ENCODE results near the gene STEAP3.
A peak's percentile ranks its signal among the peaks of the same experiment; 100 is the strongest.

Gene STEAP3

DNA sequence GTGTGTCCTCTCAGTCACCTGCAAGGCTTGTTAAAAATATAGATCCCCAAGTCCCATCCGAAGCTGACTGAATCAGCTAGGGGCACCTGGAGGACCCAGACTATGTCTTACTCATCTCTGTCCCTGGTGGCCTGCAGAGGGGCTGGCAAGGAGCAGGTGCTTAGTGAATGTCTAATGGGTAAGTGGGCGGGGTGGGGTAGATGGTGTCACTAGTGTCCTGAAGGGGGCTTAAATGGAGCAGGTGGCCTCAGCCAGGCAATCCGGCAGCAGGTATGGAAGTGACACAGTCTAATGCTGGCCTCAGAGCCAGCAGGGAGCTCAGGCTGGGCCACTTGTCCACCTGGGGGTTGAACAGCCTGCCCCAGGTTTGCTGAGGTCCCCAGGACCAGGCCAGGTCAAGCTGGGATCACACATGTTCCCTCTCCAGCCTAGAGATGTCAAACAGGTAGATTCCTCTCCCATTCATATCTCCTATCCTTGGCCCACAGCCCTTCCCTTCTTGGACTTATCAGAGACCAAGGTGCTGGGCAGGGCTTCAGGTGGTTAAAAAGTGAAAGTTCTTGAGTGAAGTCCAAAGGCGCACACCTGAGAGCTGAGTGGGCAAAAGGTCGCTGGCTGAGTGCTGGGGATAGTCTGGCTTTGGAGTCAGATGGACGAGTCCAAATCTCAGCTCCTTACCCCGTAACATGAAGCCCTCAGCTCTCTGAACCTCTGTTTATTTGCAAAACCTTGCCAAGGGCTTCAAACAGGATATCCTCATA, 1.7 kb downstream of the STEAP3 start:
- in situ Hi-C loops (cut with MboI; ENCODE audit: low sequenced_read_pairs), result no loop called here
- H3K9me3 ChIP-seq, result no peaks in the 10 kb centered on the region
- H3K4me1 ChIP-seq, result no peaks in the 10 kb centered on the region
- H3K36me3 ChIP-seq (replicated peaks), result no peaks in the 10 kb centered on the region
- no peak for DNase-seq (ENCODE audit: low spot score in 2 of 2)
- H3K27me3 ChIP-seq (ENCODE audit: low read depth), result no peaks in the 10 kb centered on the region
- no peak overlapping the region; the same call in 1 of the 2 replicates for H3K4me3 ChIP-seq

DNA sequence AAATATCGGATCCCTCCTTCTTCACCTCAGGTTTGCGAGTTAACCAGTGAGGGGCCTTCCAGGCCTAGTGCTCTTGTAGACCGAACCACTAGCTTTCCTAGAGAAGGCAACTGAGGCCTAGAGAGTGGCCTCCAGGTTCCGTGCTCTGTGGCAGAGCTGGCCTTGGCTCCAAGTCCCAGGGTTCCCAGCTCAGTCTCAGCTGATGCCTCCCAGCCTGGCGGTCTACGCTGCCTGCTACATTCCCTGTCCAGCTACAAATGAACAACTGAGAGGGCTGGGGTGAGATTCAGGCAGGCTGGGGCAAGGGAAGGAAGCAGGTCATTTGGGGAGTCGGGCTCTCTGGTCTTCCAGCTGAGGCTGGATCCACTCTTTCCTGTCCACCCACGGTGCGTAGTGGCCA, 2.3 kb downstream of the STEAP3 start:
- no peak for DNase-seq (ENCODE audit: low spot score in 2 of 2)
- in situ Hi-C loops (cut with MboI; ENCODE audit: low sequenced_read_pairs), result no loop called here
- no peaks in the 10 kb centered on the region for H3K27me3 ChIP-seq (ENCODE audit: low read depth)
- H3K36me3 ChIP-seq (replicated peaks), result no peaks in the 10 kb centered on the region
- no peaks in the 10 kb centered on the region for H3K9me3 ChIP-seq
- H3K4me3 ChIP-seq, result no peak overlapping the region
- no peaks in the 10 kb centered on the region for H3K4me1 ChIP-seq

DNA sequence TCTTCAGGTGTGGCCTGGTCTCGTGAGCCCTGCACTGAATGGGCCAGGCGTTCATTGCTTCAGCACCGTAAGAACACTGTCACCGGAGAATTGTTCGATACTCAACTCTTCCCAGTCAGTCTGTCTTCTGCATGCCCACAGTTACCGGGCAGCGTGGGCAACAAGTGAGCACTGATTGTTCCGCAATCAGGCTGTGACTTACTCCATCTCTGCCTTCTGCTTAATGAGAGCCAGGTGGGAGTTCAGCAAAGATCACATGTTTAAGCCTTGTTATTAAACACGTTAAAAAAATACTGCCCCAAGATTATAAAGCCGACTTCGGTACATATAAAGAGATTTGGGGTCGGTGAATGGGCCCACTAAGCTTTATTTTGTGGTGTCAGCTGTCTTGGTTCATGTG, 3.7 kb downstream of the STEAP3 start:
- no peaks in the 10 kb centered on the region for H3K9me3 ChIP-seq
- H3K4me3 ChIP-seq, result no peak overlapping the region
- H3K36me3 ChIP-seq (replicated peaks), result no peaks in the 10 kb centered on the region
- in situ Hi-C loops (cut with MboI; ENCODE audit: low sequenced_read_pairs), result no loop called here
- no peaks in the 10 kb centered on the region for H3K27me3 ChIP-seq (ENCODE audit: low read depth)
- no peaks in the 10 kb centered on the region for H3K4me1 ChIP-seq
- no peak for DNase-seq (ENCODE audit: low spot score in 2 of 2)

DNA sequence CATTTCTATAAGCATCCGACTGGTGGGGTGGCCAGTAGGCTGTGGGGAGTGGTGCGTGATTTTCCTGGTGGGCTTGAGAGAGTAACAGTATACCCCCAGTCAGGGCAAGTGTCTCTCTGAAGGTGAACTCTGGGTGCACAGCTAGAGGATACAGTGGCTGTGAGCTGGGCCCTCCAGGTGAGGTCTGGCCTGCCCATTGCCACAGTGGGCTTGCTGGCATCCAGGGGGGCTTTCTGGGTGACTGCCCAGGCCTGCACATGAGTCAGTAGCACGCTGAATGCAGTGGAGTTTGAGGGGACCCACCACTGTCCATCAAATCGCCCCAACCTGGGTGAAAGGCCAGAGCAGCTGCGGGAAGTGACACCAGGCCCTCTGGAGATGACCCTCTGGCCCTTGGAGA, 4.5 kb downstream of the STEAP3 start:
- no peak overlapping the region for H3K4me3 ChIP-seq
- no peak for DNase-seq (ENCODE audit: low spot score in 2 of 2)
- H3K36me3 ChIP-seq (replicated peaks), result no peaks in the 10 kb centered on the region
- no peaks in the 10 kb centered on the region for H3K27me3 ChIP-seq (ENCODE audit: low read depth)
- in situ Hi-C loops (cut with MboI; ENCODE audit: low sequenced_read_pairs), result no loop called here
- no peaks in the 10 kb centered on the region for H3K9me3 ChIP-seq
- H3K4me1 ChIP-seq, result no peaks in the 10 kb centered on the region

DNA sequence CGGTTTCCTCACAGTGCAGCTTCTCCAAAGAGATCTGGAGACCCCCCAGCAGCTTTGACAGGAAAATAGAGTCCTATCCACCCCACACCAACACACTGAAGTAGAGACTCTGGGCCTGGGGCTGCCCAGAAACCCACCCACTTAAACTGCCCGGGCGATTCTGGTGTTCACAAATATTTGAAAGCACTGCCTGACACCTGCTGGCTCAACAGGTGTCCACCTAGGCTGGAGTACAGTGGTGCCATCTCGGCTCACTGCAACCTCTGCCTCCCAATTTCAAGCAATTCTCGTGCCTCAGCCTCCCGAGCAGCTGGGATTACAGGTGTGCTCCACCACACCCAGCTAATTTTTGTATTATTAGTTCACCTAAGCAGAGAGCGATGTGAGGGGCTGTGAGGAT, 5.3 kb downstream of the STEAP3 start:
- no peaks in the 10 kb centered on the region for H3K4me1 ChIP-seq
- no peaks in the 10 kb centered on the region for H3K27me3 ChIP-seq (ENCODE audit: low read depth)
- DNase-seq (ENCODE audit: low spot score in 2 of 2), result no peak
- H3K9me3 ChIP-seq, result no peaks in the 10 kb centered on the region
- no peak overlapping the region for H3K4me3 ChIP-seq
- in situ Hi-C loops (cut with MboI; ENCODE audit: low sequenced_read_pairs), result no loop called here
- no peaks in the 10 kb centered on the region for H3K36me3 ChIP-seq (replicated peaks)

DNA sequence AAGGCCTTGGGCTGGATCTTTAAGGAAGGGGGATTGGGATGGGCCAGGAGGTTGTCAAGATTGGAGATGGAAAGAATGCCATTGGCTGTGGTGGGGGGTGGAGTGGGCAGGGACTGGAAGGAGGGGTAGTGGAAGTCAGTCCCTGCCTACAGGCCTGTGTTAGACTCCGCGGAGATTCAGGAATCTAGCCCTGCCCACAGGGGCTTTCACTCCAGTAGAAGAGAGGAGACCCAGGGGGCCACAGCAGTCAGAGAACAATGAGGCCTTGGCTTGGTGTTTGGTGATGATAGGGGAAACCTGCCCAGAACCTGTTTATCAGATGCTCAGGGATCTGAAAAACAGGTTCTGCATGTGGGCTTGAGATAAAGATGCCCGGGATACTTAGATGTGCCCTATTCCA, 6.1 kb downstream of the STEAP3 start:
- no peaks in the 10 kb centered on the region for H3K36me3 ChIP-seq (replicated peaks)
- H3K4me1 ChIP-seq, result no peaks in the 10 kb centered on the region
- no peaks in the 10 kb centered on the region for H3K9me3 ChIP-seq
- no peak overlapping the region for H3K4me3 ChIP-seq
- H3K27me3 ChIP-seq (ENCODE audit: low read depth), result no peaks in the 10 kb centered on the region
- in situ Hi-C loops (cut with MboI; ENCODE audit: low sequenced_read_pairs), result no loop called here
- DNase-seq (ENCODE audit: low spot score in 2 of 2), result no peak

DNA sequence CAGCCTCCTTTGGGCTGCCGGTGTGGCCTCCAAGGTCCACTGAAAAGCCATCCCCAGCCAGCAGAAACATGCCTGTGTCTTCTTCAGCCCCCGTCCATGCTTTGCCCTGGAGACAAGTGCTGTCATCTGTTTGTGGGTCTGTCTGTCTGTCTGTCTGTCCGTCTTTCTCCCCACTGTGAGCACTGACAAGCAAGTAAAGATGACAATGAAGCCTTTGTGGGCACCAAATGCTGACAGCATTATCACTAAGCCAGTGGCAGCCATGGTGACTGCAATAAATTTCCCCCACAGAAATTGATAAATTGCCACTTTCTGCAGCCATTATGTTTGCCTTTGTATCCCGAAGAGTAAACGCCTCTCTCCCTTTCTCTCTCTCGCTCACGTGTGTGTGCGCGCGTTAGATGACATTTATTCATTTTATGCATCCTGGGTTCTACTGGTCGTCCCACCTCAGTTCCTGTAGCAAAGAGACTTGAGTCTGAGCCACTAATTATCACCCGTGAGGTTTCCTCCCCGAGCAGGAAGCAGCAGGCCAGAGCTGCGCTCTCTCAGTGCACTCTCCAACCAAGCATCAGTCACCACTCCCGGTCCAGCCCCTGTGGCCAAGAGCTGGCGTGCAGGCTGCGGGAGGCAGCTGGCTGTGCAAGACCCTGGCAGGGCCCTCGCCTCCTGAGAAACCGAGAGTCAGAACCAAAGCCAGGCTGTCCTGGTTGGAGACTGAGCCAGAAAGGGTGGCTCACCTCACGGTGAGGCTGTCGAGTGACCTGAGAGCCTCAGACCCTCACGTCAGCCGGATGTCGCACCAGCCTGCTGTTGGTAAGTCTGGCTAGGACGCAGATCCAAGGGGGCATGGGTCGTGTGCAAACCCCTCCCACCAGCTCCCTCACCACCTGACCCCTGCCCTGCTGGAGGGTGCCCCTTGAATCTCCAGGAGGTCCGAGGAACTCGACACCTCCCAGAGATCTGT, 6.9 kb downstream of the STEAP3 start:
- no peaks in the 10 kb centered on the region for H3K4me1 ChIP-seq
- DNase-seq (ENCODE audit: low spot score in 2 of 2), result no peak
- H3K9me3 ChIP-seq, result no peaks in the 10 kb centered on the region
- in situ Hi-C loops (cut with MboI; ENCODE audit: low sequenced_read_pairs), result no loop called here
- H3K4me3 ChIP-seq, result no peak overlapping the region
- no peaks in the 10 kb centered on the region for H3K36me3 ChIP-seq (replicated peaks)
- H3K27me3 ChIP-seq (ENCODE audit: low read depth), result no peaks in the 10 kb centered on the region

DNA sequence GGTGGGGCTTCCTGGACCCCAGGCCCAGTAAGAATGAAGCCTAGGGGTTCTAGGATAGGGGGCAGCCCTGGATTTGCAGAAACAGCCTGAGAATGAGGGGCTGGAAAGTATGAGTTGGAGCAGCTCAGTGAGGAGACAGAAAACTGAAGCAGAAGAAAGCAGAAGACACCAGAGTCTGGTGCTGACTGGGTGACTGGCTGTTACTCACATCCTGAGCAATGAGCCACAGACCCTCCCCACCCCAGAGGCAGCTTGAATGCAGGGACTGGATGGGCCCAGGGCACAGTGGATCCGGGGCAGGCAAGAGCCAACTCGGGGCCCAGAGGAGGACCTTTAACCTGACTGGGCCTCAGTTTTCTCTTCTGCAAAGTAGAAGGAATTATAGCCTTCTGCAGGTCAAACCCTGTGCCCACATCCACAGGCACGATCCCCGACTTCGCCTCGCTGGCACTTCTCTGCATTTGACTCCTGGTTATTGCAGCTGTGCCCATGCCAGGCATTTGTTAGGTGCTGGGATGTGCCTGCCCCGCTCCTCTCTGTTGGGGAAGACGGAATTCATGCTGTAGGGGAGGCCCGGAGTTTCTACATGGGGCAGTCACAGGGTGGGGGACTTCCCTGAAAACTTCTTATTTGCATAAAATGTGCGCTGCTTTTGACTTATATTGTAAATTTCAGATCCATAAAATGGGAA, 8.5 kb downstream of the STEAP3 start:
- no peak overlapping the region for H3K4me3 ChIP-seq
- no peaks in the 10 kb centered on the region for H3K36me3 ChIP-seq (replicated peaks)
- H3K4me1 ChIP-seq, result no peaks in the 10 kb centered on the region
- no peak for DNase-seq (ENCODE audit: low spot score in 2 of 2)
- H3K9me3 ChIP-seq, result no peaks in the 10 kb centered on the region
- in situ Hi-C loops (cut with MboI; ENCODE audit: low sequenced_read_pairs), result no loop called here
- no peaks in the 10 kb centered on the region for H3K27me3 ChIP-seq (ENCODE audit: low read depth)

DNA sequence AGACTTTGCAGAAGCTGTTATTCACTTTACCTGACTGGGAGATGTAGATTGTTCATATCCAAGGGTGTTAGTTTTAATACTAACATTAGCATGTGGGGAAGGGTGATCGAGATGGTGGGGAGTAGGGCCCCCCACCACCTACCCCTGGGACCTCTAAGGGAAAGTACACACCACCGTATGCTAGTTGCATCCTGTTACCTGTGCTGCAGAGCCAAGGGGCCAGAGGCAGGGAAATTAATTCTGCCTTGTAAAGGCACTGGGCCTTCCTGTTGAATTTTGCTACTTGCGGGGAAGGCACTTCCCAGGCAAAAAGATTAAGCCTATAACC, 9.0 kb downstream of the STEAP3 start:
- no peaks in the 10 kb centered on the region for H3K27me3 ChIP-seq (ENCODE audit: low read depth)
- no peak overlapping the region for H3K4me3 ChIP-seq
- H3K9me3 ChIP-seq, result no peaks in the 10 kb centered on the region
- no peak for DNase-seq (ENCODE audit: low spot score in 2 of 2)
- H3K4me1 ChIP-seq, result no peaks in the 10 kb centered on the region
- no peaks in the 10 kb centered on the region for H3K36me3 ChIP-seq (replicated peaks)
- in situ Hi-C loops (cut with MboI; ENCODE audit: low sequenced_read_pairs), result no loop called here

DNA sequence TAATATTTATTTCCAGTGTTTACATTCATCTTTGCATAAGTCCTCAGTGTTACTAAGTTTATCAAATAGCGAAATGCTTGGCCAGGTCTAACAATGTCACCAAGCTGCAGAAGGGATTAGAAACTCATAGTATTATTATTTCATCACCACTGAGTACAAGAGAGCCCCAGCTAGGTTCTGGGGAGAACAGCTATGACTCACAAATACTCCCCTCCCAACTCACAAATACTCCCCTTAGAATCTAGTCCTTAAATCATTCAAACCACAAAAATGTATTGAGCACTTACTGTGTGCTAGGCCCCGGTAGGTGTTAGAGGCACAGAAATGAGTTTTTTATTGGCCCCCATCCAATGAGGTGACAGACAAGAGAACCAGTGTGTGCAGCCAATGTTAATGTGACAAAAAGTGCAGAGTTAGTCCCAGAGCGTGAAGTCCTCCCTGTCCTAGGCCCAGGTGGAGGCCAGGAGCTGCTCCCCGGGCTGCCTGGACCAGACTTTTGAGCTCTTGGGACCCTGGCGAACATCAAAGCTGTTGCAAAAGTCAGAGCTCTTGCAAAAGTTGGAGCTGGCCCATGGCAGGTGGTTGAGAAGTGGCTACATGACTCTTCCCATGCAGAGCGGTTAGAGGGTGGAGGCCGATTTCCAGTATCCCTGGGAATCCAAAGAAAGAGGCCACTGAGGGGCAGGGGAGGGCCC, 9.8 kb downstream of the STEAP3 start:
- in situ Hi-C loops (cut with MboI; ENCODE audit: low sequenced_read_pairs), result no loop called here
- no peak overlapping the region for H3K4me3 ChIP-seq
- H3K36me3 ChIP-seq (replicated peaks), result no peaks in the 10 kb centered on the region
- H3K4me1 ChIP-seq, result no peaks in the 10 kb centered on the region
- no peak for DNase-seq (ENCODE audit: low spot score in 2 of 2)
- H3K9me3 ChIP-seq, result no peaks in the 10 kb centered on the region
- H3K27me3 ChIP-seq (ENCODE audit: low read depth), result no peaks in the 10 kb centered on the region

DNA sequence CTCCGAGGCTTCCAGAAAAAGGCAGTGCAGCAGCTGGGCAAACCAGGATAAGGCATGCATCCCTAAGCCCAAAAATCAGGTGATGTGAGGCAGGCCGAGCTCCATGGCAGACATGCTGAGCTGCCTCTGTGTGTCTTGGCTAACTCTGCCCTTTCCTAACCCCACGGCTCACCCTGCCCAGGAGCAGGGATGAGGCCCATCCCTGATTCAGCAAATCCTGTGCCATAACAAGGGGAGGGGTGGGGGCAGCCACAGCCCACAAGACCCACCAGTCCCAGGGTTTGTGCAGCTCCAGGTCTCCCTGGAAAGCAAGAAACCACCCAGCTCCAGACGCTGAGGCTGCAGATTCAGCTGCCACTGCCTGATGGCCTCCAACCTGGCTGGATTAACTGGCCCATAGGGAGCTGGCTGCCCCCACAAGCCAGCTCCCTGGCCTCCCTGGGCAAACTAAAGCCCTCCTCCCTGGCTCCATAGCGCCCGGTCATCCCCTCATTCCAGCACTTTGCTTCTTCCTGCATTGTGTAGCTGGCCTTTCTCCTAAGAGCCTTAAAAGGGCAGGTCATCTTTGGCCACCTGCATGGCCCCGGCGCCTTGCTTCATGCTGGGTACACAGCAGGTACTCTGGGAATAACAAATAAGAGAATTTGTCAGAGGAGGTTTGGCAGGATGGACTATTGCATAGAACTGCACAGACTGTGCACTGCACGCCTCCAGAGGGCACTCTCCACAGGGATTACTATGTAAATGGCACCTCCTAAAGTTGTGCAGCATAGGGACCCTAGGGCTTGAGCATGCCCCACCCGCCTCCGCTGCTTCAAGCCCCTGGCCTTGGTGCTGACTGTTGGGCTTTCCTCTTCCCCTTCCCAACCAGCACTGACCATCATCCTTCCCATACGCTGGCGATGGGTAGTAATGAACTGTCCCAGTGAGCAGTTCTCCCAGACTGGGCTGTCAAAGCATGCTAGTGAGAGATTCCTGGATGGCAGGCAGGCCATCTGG, 10.7 kb downstream of the STEAP3 start:
- in situ Hi-C loops (cut with MboI; ENCODE audit: low sequenced_read_pairs), result no loop called here
- Histone ChIP-seq H3K4me3 (no peak overlapping the region), H3K4me1 (no peaks in the 10 kb centered on the region), H3K36me3 (replicated peaks) (no peaks in the 10 kb centered on the region), H3K9me3 (no peaks in the 10 kb centered on the region), H3K27me3 (ENCODE audit: low read depth) (no peaks in the 10 kb centered on the region)
- peak; percentile 40 to 73 for DNase-seq (ENCODE audit: low spot score in 2 of 2)

DNA sequence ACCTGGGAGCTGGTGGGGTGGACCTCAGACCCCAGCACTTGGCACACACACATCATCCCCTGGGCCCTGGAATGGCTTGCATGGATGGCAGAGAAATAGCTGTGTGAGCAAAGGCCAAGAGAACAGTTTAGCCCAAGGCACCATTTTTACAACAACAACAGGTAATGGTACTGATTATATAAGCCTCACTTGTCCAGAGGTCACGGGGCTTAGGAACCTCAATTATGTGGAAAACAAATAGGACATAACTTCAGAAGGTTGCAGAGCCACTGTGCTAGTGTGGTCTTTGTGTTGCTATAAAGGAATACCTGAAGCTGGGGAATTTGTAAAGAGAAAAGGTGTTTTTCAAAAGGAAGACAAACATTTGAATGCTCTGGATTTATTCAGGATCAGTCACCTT, 13.2 kb downstream of the STEAP3 start:
- no peaks in the 10 kb centered on the region for H3K9me3 ChIP-seq
- H3K4me3 ChIP-seq, result no peak overlapping the region
- no peak for DNase-seq (ENCODE audit: low spot score in 2 of 2)
- no peaks in the 10 kb centered on the region for H3K36me3 ChIP-seq (replicated peaks)
- H3K27me3 ChIP-seq (ENCODE audit: low read depth), result no peaks in the 10 kb centered on the region
- in situ Hi-C loops (cut with MboI; ENCODE audit: low sequenced_read_pairs), result no loop called here
- no peaks in the 10 kb centered on the region for H3K4me1 ChIP-seq

Data from HAP-1 (cell line).